ENCODE measurements around the gene SEC23A. TPM values are rescaled to one million over a fixed set of nuclear protein-coding genes. Genes with fewer than 3 reads are reported as not detected.
"Not testable (repeated sequence)": the region's sequence is repeated elsewhere in the genome, so short reads cannot be mapped to it uniquely, and the experiment has no call there.

The SEC23A gene
- total RNA-seq, 1 experiment from 2014 or later, result 42.0 TPM

DNA sequence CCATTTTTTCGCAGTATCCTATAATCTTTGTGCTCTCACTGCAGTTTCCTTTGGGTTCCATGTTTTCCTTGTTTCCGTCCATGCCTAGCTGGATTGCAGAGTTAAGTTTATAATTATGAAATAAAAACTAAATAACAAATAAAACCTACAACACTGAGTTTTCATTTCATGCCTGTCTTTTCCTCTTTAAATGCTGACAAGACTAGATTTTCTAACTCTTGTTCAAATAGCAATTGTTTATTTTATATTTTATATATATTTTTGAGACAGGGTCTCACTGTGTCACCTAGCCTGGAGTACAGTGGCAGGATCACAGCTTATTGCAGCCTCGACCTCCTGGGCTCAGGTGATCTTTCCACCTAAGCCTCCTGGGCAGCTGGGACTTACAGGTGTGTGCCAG is 5.8 kb upstream of the SEC23A start:
- H3K4me2 ChIP-seq, result no peak overlapping the region
- intact Hi-C loops (cut with micrococcal nuclease; ENCODE audit: unreplicated experiment), result loop anchor here (5.0 to 10.0 kb wide), 2 partner anchors 66 to 259 kb away; partner anchors contain the start of genes PNN and TRAPPC6B
- H4K20me1 ChIP-seq (ENCODE audit: insufficient read depth), result no peaks in the 10 kb centered on the region
- H3K9me2 ChIP-seq (ENCODE audit: insufficient read depth), result no peaks in the 10 kb centered on the region
- no peak for TF ChIP-seq EZH2 (IDR thresholded peaks at IDR 0.05; ENCODE audit: low read depth)
- TF ChIP-seq, protein P1, sequence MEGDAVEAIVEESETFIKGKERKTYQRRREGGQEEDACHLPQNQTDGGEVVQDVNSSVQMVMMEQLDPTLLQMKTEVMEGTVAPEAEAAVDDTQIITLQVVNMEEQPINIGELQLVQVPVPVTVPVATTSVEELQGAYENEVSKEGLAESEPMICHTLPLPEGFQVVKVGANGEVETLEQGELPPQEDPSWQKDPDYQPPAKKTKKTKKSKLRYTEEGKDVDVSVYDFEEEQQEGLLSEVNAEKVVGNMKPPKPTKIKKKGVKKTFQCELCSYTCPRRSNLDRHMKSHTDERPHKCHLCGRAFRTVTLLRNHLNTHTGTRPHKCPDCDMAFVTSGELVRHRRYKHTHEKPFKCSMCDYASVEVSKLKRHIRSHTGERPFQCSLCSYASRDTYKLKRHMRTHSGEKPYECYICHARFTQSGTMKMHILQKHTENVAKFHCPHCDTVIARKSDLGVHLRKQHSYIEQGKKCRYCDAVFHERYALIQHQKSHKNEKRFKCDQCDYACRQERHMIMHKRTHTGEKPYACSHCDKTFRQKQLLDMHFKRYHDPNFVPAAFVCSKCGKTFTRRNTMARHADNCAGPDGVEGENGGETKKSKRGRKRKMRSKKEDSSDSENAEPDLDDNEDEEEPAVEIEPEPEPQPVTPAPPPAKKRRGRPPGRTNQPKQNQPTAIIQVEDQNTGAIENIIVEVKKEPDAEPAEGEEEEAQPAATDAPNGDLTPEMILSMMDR (conservative IDR thresholded peaks at IDR 0.05), result no peak
- H3K79me2 ChIP-seq (ENCODE audit: low read depth), result 0 out of 2 replicates have a peak, but pooled peaks cover 9% of the 10 kb centered on the region
- BruUV-seq (replicated peaks), result no TSS peak
- POLR2A ChIA-PET (ENCODE audit: unreplicated experiment), result interaction anchor here (0.7 kb wide), 2 partner anchors 318 to 1396 kb away, joined by 3 to 5 read pairs; no protein-coding TSS in a partner anchor
- no peak overlapping the region for H3K27ac ChIP-seq
- no peaks in the 10 kb centered on the region for H3K9me3 ChIP-seq (ENCODE audit: insufficient read depth, low read depth)
- no peak for DNase-seq
- no peak overlapping the region for H2AFZ ChIP-seq
- peaks cover 19% of the 10 kb centered on the region for H3K4me1 ChIP-seq (replicated peaks; ENCODE audit: insufficient read depth)
- CTCF ChIA-PET, result no interaction called here
- no peaks in the 10 kb centered on the region for H3K36me3 ChIP-seq (ENCODE audit: low read depth)
- H3F3A ChIP-seq (ENCODE audit: insufficient read depth, low read depth), result peaks cover 12% of the 10 kb centered on the region
- H3K27me3 ChIP-seq (ENCODE audit: insufficient read depth, low read depth), result no peaks in the 10 kb centered on the region
- no peak overlapping the region for H3K4me3 ChIP-seq

DNA sequence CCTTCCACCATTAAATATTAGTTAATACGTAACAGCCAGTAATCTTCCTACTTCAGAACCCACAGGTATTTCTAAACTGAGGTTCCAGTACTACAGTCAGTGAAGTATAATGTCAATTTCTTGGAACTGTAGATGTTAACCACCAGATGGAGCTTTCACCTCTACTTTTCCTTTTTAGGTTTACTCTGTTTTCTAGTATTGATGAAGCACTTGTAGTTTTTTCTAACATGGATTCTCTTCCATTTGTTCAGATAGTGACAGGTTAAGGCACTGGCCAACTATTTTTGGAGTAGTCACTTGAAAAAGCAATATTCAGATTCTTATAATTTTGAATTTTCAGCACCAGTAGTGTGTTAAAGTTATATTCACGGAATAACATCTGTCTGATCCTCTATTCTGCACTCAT is 4.6 kb upstream of the SEC23A start:
- no peak overlapping the region for H3K4me2 ChIP-seq
- H3F3A ChIP-seq (ENCODE audit: insufficient read depth, low read depth), result peaks cover 13% of the 10 kb centered on the region
- H4K20me1 ChIP-seq (ENCODE audit: insufficient read depth), result no peaks in the 10 kb centered on the region
- CTCF ChIA-PET, result no interaction called here
- intact Hi-C loops (cut with micrococcal nuclease; ENCODE audit: unreplicated experiment), result loop anchor here (1.0 to 10.0 kb wide), 3 partner anchors 67 to 319 kb away; partner anchors contain the start of genes PNN and TRAPPC6B
- H3K79me2 ChIP-seq (ENCODE audit: low read depth), result peaks cover 14% of the 10 kb centered on the region
- no peaks in the 10 kb centered on the region for H3K36me3 ChIP-seq (ENCODE audit: low read depth)
- BruUV-seq (replicated peaks), result no TSS peak
- H3K9me2 ChIP-seq (ENCODE audit: insufficient read depth), result no peaks in the 10 kb centered on the region
- TF ChIP-seq, protein P1 (conservative IDR thresholded peaks at IDR 0.05), result peak; percentile 57
- no peak for TF ChIP-seq EZH2 (IDR thresholded peaks at IDR 0.05; ENCODE audit: low read depth)
- H3K27me3 ChIP-seq (ENCODE audit: insufficient read depth, low read depth), result no peaks in the 10 kb centered on the region
- DNase-seq, result no peak
- POLR2A ChIA-PET (ENCODE audit: unreplicated experiment), result interaction anchor here (0.6 kb wide), 1 partner anchor 327 kb away, joined by 3 read pairs; no protein-coding TSS in a partner anchor
- H3K9me3 ChIP-seq (ENCODE audit: insufficient read depth, low read depth), result no peaks in the 10 kb centered on the region
- H2AFZ ChIP-seq, result no peak overlapping the region
- H3K4me1 ChIP-seq (replicated peaks; ENCODE audit: insufficient read depth), result peaks cover 12% of the 10 kb centered on the region
- no peak overlapping the region for H3K27ac ChIP-seq
- no peak overlapping the region for H3K4me3 ChIP-seq

DNA sequence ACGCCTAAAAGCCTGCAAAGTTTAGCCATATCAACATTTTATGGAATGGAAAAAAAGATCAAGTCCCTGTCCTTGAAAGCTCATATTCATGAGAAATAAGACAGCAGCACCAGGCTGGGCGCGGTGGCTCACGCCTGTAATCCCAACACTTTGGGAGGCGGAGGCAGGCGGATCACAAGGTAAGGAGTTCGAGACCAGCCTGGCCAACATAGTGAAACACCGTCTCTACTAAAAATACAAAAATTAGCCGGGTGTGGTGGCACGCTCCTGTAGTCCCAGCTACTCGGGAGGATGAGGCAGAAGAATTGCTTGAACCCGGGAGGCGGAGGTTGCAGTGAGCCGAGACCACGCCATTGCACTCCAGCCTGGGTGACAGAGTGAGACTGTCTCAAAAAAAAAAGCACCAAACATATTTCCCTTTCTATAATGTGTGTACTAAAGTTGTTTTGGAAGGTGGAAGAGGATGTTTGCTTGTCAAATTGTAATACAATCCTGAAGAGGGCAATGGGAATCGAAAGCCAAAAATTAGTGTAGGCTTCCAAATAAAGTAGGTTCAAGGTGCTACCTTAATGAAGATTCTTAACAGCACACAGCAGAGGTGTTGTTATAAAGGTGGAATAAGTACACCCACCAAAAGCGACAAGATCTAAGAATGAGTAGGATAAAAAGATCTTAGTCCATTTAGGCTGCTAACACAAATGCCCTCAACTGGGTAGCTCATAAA is 1.2 kb upstream of the SEC23A start:
- Histone ChIP-seq H3K79me2 (ENCODE audit: low read depth) (peaks cover 39% of the 10 kb centered on the region), H3K4me3 (peak overlapping the region; percentile 69), H3K27ac (peak overlapping the region; percentile 70), H3K4me2 (peak overlapping the region; percentile 89), H2AFZ (peak overlapping the region; percentile 86; the same call in 1 of the 2 replicates), H3F3A (ENCODE audit: insufficient read depth, low read depth) (peaks cover 13% of the 10 kb centered on the region), H3K4me1 (replicated peaks; ENCODE audit: insufficient read depth) (peaks cover 12% of the 10 kb centered on the region)
- H3K9me2 ChIP-seq (ENCODE audit: insufficient read depth); POLR2A ChIA-PET (ENCODE audit: unreplicated experiment); DNase-seq; BruUV-seq (replicated peaks); H3K27me3 ChIP-seq (ENCODE audit: insufficient read depth, low read depth); H3K9me3 ChIP-seq (ENCODE audit: insufficient read depth, low read depth); H4K20me1 ChIP-seq (ENCODE audit: insufficient read depth); H3K36me3 ChIP-seq (ENCODE audit: low read depth): not testable (repeated sequence)
- intact Hi-C loops (cut with micrococcal nuclease; ENCODE audit: unreplicated experiment), result loop anchor here (10.0 kb wide), 1 partner anchor 71 kb away; the partner anchor contains the start of genes PNN and TRAPPC6B
- CTCF ChIA-PET, result interaction anchor here (0.5 to 0.7 kb wide), 2 partner anchors 52 to 280 kb away, joined by 5 to 14 read pairs; no protein-coding TSS in a partner anchor

Data from PC-9 (cell line).